Natural killer cell treated with Interleukin-12 subunit alpha and Interleukin-12 subunit beta and Interleukin-15 and Interleukin-18, amount 100 ng/mL, for 72 hours (primary cell): ENCODE data around the gene GRIK4. TPM values are rescaled to one million over a fixed set of nuclear protein-coding genes. Genes with fewer than 3 reads are reported as not detected.

ENCODE experiments used
- ATAC-seq, 2 donors: fragments of 150-1000 bp; cut with Tn5 transposase in 1 of 2; sonication (Bioruptor Pico), chemical (Tn5 transposase) in 1 of 2; 2 replicates each; pipeline ENCODE4 v1.10.0; 2021
- DNase-seq: peaks from one replicate; pipeline ENCODE4 v3.0.0; 2022; ENCODE audit warnings: low spot score
- H3K27ac Mint-ChIP-seq, 2 donors: 1 replicate in 1 of 2; 2 replicates in 1 of 2; pipeline ENCODE4 v1.8.0; 2022; ENCODE audit warnings: mixed read lengths in 2 of 2, mild to moderate bottlenecking in 1 of 2, moderate library complexity in 1 of 2
- H3K27me3 Mint-ChIP-seq, 2 donors: 1 replicate in 1 of 2; 2 replicates in 1 of 2; pipeline ENCODE4 v1.8.0; 2022; ENCODE audit warnings: mixed read lengths in 2 of 2
- H3K36me3 Mint-ChIP-seq: one replicate; pipeline ENCODE4 v1.8.0; 2022; ENCODE audit warnings: mixed read lengths
- H3K4me1 Mint-ChIP-seq, 2 donors: 1 replicate in 1 of 2; 2 replicates in 1 of 2; pipeline ENCODE4 v1.8.0; 2022; ENCODE audit warnings: low read depth in 2 of 2, mixed read lengths in 2 of 2, mild to moderate bottlenecking in 1 of 2
- H3K4me3 Mint-ChIP-seq: one replicate; pipeline ENCODE4 v1.8.0; 2022; ENCODE audit warnings: mixed read lengths
- H3K9me3 Mint-ChIP-seq: 2 replicates; pipeline ENCODE4 v1.8.0; 2022; ENCODE audit warnings: mixed read lengths
- total RNA-seq, 2 donors: library from RNA; stranded (reverse); gene quantifications; one replicate each; pipeline ENCODE4 v1.2.3, GENCODE V29; 2022

GRIK4 gene
- total RNA-seq, 2 donors from 2014 or later = 1.4 to 1.8 TPM

DNA sequence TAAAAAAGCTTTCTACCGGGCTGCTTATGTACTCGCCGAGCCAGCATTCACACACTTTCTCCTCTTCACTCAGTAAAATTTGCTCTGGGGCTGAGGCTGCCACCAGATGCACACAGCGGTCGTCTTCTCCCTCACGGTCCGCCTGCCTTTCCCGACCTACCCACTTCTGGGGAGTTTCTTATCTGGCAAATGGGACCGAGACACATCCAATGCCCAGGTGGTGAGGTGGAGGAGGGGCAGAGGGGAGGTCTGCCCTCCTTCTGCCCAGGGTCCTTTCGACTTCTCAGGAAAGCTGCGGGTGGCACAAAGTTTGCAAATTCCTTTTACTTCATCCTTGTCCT is 43.9 kb downstream of the GRIK4 start:
- no peak for DNase-seq
- ATAC-seq = no peak
- H3K9me3 Mint-ChIP-seq = no peaks in the 10 kb centered on the region
- no peak overlapping the region for H3K4me3 Mint-ChIP-seq
- H3K27me3 Mint-ChIP-seq = peaks cover 2 to 11% of the 10 kb centered on the region in 2 donors
- no peak overlapping the region for H3K27ac Mint-ChIP-seq
- peaks cover 8 to 13% of the 10 kb centered on the region in 2 donors for H3K4me1 Mint-ChIP-seq
- no peaks in the 10 kb centered on the region for H3K36me3 Mint-ChIP-seq

GRCh38 chr11:120556797-120557196 is 45.2 kb downstream of the GRIK4 start:
- no peak overlapping the region for H3K4me3 Mint-ChIP-seq
- ATAC-seq (no peak), DNase-seq (no peak)
- H3K36me3 Mint-ChIP-seq = no peaks in the 10 kb centered on the region
- no peak overlapping the region for H3K27ac Mint-ChIP-seq
- H3K4me1 Mint-ChIP-seq = peaks cover 8 to 13% of the 10 kb centered on the region in 2 donors
- H3K9me3 Mint-ChIP-seq = no peaks in the 10 kb centered on the region
- peaks cover 5 to 13% of the 10 kb centered on the region in 2 donors for H3K27me3 Mint-ChIP-seq

DNA sequence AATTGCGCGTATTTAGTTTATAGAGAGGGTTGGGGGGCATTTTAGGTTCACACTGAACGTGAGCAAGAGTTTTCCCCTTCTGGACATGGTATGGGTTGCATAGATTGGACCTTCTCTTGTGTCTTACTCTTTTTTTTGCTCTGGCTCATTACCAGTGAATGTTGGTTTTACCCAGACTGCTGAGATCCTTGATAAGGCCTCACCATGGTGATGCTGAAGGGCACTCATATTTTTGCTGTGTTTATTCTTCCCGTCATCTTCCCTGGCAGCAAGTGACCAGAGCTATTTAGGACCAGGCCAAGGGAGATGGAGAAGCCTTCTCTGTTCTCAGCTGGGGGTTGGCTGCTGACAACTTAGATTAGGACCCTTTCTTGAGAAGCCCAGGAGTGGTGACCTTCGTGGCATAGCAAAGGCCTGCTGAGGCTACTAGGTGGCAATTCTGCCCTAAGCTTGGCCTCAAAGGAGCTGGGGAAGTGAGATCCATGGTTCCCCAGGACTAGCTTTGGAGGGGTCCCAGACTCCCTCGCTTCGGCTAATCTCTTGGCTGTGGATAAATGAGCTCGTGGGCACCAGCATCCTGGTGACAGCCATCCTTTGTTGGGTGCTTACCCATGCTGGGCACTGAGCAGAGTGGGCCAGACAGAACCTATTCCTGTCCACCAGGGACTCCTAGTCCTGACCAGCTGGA is 47.3 kb downstream of the GRIK4 start:
- no peak for DNase-seq
- Mint-ChIP-seq H3K4me1 (peaks cover 5 to 7% of the 10 kb centered on the region in 2 donors), H3K4me3 (no peak overlapping the region), H3K27ac (no peak overlapping the region), H3K27me3 (peaks cover 17 to 26% of the 10 kb centered on the region in 2 donors), H3K9me3 (no peaks in the 10 kb centered on the region), H3K36me3 (no peaks in the 10 kb centered on the region)
- ATAC-seq = no peak

DNA sequence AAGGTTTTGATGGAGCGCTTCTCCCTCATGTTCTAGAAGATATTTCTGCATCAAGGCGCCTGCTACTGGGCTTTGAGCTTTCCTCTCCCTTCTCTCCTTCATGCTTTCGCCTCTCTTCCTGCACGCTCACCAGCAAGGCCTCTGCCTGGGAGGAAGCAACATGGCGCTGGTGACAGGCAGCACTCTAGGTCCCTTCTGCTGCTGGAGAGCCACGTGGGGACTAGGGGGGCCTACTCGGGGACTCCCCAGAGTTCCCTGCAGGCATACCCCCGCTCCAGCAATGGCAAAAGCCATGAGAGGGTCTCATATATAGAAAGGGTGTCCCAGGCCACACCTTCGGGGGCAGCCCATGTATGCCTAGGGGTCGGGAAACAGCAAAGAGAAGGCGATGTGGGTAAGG is 49.7 kb downstream of the GRIK4 start:
- Mint-ChIP-seq H3K27me3 (peaks cover 21 to 26% of the 10 kb centered on the region in 2 donors), H3K27ac (peak overlapping the region in 1 of 2 donors; percentile 63), H3K4me1 (peaks cover 14 to 18% of the 10 kb centered on the region in 2 donors), H3K4me3 (no peak overlapping the region), H3K36me3 (no peaks in the 10 kb centered on the region), H3K9me3 (no peaks in the 10 kb centered on the region)
- DNase-seq = no peak
- ATAC-seq = no peak

DNA sequence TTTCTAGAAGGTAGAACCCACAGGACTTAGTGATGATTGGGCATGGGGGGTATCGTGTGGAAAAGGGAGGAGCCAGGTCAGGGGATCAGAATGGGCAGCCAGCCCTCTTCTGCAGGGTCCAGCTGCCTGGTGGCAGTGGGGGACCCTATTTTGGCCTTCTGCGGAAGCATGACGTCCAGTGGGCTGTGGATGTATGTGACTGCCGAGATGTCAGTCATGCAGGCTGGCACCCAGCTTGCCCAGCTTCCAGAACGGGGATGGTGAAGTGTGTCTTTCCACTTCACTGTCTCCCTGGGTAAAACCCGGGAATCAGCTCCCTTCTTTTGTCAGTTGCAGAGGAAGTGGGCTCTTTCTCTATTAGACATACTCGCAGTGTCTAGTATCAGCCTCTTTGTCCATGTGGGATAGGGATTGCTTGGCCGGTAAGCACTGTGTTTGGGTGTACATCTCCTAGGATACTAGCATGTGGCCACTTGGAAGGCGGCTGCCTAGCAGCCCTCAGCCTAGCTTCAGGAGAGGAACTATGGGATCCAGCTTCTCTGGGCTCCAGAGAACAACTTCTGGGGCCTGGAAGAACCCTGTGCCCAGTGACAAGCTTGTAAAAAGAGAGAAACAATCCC is 51.4 kb downstream of the GRIK4 start:
- ATAC-seq = no peak
- no peak for DNase-seq
- H3K27me3 Mint-ChIP-seq = peaks cover 15 to 22% of the 10 kb centered on the region in 2 donors
- peaks cover 17 to 18% of the 10 kb centered on the region in 2 donors for H3K4me1 Mint-ChIP-seq
- H3K4me3 Mint-ChIP-seq = no peak overlapping the region
- no peaks in the 10 kb centered on the region for H3K9me3 Mint-ChIP-seq
- no peaks in the 10 kb centered on the region for H3K36me3 Mint-ChIP-seq
- no peak overlapping the region for H3K27ac Mint-ChIP-seq

- Mint-ChIP-seq H3K4me1 (peaks cover 17 to 18% of the 10 kb centered on the region in 2 donors), H3K36me3 (no peaks in the 10 kb centered on the region), H3K27me3 (peaks cover 15 to 22% of the 10 kb centered on the region in 2 donors), H3K4me3 (no peak overlapping the region), H3K9me3 (no peaks in the 10 kb centered on the region), H3K27ac (no peak overlapping the region)
- no peak for ATAC-seq
- DNase-seq = no peak
These were observed 52.4 kb downstream of the GRIK4 start for GRCh38 chr11:120563703-120564572.

DNA sequence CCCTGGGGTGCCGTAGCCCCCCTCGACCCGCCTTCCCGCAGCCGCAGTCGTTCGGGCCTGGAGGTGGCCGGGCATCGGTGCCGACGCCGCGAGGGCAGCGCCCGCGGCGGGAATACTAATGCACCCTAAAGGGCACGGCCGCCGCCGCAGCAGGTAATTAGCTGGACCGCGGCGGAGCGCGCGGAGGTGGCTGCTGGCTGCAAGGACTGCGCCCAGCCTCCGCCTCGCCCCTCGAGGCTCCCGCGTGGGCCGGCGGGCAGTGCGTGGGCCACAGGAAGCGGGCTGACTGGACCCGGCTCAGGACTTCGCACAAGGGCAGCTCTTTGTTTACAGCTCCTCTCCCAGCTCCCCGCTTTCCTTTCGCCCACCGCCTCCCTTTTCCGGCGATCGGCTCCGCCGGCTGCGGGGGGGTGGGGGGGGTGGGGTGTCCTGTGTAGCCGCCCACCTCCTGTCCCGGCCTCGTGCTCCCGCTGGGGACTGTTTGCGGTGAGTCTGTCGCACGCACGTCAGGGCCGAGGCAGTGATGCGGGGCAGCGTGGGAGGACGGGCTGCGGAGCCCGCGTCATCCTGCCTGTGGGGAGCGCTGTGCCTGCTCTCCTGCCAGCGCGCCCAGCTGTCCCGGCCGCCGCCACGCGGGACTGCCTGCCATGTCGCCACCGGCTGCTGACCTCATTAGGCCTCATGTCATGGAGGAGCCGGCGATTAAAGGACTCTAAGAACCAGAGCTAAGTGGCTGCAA is 53.2 kb downstream of the GRIK4 start:
- Mint-ChIP-seq H3K36me3 (no peaks in the 10 kb centered on the region), H3K4me3 (peak overlapping the region; percentile 52), H3K4me1 (peaks cover 17 to 18% of the 10 kb centered on the region in 2 donors), H3K9me3 (no peaks in the 10 kb centered on the region), H3K27me3 (peaks cover 15 to 26% of the 10 kb centered on the region in 2 donors), H3K27ac (no peak overlapping the region)
- peak; percentile 77 to 81 for ATAC-seq
- DNase-seq = peak; percentile 69

GRCh38 chr11:120565466-120566155 is 54.1 kb downstream of the GRIK4 start:
- no peak for DNase-seq
- Mint-ChIP-seq H3K27me3 (peaks cover 15 to 26% of the 10 kb centered on the region in 2 donors), H3K4me1 (peaks cover 17 to 18% of the 10 kb centered on the region in 2 donors), H3K27ac (no peak overlapping the region), H3K36me3 (no peaks in the 10 kb centered on the region), H3K9me3 (no peaks in the 10 kb centered on the region), H3K4me3 (peak overlapping the region; percentile 52)
- ATAC-seq = no peak

- DNase-seq (no peak), ATAC-seq (no peak)
- no peak overlapping the region for H3K4me3 Mint-ChIP-seq
- H3K27me3 Mint-ChIP-seq = peaks cover 15 to 26% of the 10 kb centered on the region in 2 donors
- H3K27ac Mint-ChIP-seq = no peak overlapping the region
- H3K9me3 Mint-ChIP-seq = no peaks in the 10 kb centered on the region
- peaks cover 17 to 18% of the 10 kb centered on the region in 2 donors for H3K4me1 Mint-ChIP-seq
- no peaks in the 10 kb centered on the region for H3K36me3 Mint-ChIP-seq
These were observed 54.6 kb downstream of the GRIK4 start for GRCh38 chr11:120566176-120566575.

DNA sequence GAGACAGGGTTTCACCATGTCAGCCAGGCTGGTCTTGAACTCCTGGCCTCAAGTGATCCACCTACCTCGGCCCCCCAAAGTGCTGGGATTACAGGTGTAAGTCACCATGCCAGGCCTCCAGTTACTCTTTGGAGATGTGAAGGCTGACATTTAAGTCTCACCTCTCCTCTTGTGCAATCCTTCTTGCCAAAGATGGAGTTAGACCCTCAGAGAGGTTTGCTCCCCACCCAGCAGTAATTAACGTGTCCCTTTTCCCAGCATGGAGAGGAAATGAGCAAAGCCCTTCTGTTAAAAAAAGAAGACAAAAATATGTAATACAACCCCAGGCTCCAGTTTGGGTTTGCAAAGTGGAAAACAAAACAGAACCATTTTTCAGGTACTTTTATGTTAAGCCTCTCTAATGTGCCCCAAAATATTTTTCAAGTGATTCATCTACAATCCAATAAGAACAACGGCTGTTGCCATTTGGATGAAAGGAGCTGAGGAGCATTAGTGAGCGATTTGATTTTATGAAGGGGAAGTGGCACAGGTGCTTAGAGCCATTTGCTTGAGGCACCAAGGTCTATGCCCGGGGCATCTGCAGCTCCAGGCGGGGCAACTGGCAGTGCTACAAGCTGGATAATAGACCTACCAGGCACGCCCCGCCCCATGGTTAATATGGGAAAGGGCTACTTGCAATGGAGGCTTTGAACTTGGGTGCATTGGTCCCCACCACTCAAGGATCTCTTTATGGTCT is 57.2 kb downstream of the GRIK4 start:
- peaks cover 11 to 12% of the 10 kb centered on the region in 2 donors for H3K4me1 Mint-ChIP-seq
- ATAC-seq (no peak), DNase-seq (no peak)
- peaks cover 0 to 18% of the 10 kb centered on the region in 2 donors for H3K27me3 Mint-ChIP-seq
- H3K36me3 Mint-ChIP-seq = no peaks in the 10 kb centered on the region
- no peaks in the 10 kb centered on the region for H3K9me3 Mint-ChIP-seq
- no peak overlapping the region for H3K4me3 Mint-ChIP-seq
- H3K27ac Mint-ChIP-seq = no peak overlapping the region

DNA sequence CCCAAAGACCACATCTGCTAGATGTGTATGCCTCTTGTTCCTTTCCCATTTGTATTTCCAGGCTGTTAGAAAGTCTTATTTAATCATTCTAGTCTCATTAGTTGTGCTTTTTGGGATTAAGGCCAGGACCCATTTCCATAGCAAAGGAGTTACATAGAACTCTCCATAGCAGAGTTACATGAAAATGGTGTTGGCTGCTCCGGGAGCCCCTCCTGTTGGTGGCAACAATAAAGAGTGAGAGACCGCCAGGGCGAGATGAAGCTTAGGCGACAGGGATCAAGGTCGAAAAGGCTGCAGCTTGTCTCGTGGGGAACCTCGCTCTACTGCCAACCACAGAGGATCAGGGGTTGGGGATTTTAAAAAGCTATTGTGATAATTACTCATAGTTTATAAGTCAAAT is 58.3 kb downstream of the GRIK4 start:
- no peak for ATAC-seq
- H3K36me3 Mint-ChIP-seq = no peaks in the 10 kb centered on the region

DNA sequence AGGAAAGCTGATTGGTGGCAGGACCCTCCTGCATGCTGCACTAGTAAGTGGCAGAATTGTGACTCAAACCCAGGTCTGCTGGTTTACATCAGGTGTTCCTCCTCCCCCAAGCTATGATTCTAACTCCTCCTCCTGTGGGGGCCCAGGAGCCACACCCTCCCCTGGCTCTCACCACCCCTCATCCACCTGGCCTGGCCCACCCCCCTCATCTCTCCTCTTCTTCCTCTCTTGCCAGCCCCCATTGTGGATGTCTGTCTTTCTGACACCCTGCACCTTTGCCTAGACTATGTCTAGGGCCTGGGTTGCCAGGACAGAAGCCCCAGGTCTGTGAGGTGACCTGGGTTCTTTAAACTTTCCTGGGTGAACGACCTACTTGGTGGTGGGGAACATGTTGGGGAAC is 59.9 kb downstream of the GRIK4 start:
- H3K27ac Mint-ChIP-seq = no peak overlapping the region
- H3K27me3 Mint-ChIP-seq = peaks cover 0 to 16% of the 10 kb centered on the region in 2 donors
- no peak overlapping the region for H3K4me3 Mint-ChIP-seq
- no peaks in the 10 kb centered on the region for H3K9me3 Mint-ChIP-seq
- DNase-seq = no peak
- peak in 1 of 2 donors; percentile 21 for ATAC-seq
- no peaks in the 10 kb centered on the region for H3K36me3 Mint-ChIP-seq
- peaks cover 0 to 3% of the 10 kb centered on the region in 2 donors for H3K4me1 Mint-ChIP-seq

More for the DNA sequence above, 58.3 kb downstream of the GRIK4 start:
- H3K4me1 Mint-ChIP-seq = peaks cover 11 to 12% of the 10 kb centered on the region in 2 donors
- H3K27me3 Mint-ChIP-seq = peaks cover 0 to 20% of the 10 kb centered on the region in 2 donors
- H3K4me3 Mint-ChIP-seq = no peak overlapping the region
- no peaks in the 10 kb centered on the region for H3K9me3 Mint-ChIP-seq
- no peak overlapping the region for H3K27ac Mint-ChIP-seq
- no peak for DNase-seq
